ENCODE data around the gene CKAP5. TPM values are rescaled to one million over a fixed set of nuclear protein-coding genes. Genes with fewer than 3 reads are reported as not detected.

Gene CKAP5
- total RNA-seq, 4 donors from 2014 or later, result 29.3 to 36.2 (median 31.3) TPM

GRCh38 chr11:46725338-46726205, 120.5 kb downstream of the CKAP5 start:
- intact Hi-C loops (cut with DNase I; ENCODE audit: low total_unique reads), result no loop called here
- 88 to 91% methylated on average over 16 to 19 of the region's 19 CpGs for WGBS, 2 donors
- DNase-seq (ENCODE audit: low spot score in 2 of 2), result no peak
- H3K4me3 ChIP-seq (ENCODE audit: low read depth, poor library complexity, severe bottlenecking), result no peak overlapping the region
- TF ChIP-seq CTCF (IDR thresholded peaks at IDR 0.05) (no peak), POLR2A (IDR thresholded peaks at IDR 0.05) (no peak)

GRCh38 chr11:46724088-46724487, 122.0 kb downstream of the CKAP5 start:
- 59 to 68% methylated on average over 8 of the region's 8 CpGs for WGBS, 2 donors
- intact Hi-C loops (cut with DNase I; ENCODE audit: low total_unique reads), result no loop called here
- no peak for TF ChIP-seq CTCF (IDR thresholded peaks at IDR 0.05)
- no peak for TF ChIP-seq POLR2A (IDR thresholded peaks at IDR 0.05)
- DNase-seq (ENCODE audit: low spot score in 2 of 2), result no peak
- no peak overlapping the region for H3K4me3 ChIP-seq (ENCODE audit: low read depth, poor library complexity, severe bottlenecking)

- intact Hi-C loops (cut with DNase I; ENCODE audit: low total_unique reads), result no loop called here
- TF ChIP-seq POLR2A (IDR thresholded peaks at IDR 0.05) (no peak), CTCF (IDR thresholded peaks at IDR 0.05) (no peak)
- DNase-seq (ENCODE audit: low spot score in 2 of 2), result no peak
- H3K4me3 ChIP-seq (ENCODE audit: low read depth, poor library complexity, severe bottlenecking), result no peak overlapping the region
- WGBS, 2 donors, result 86 to 94% methylated on average over 6 to 8 of the region's 8 CpGs
These were observed 122.8 kb downstream of the CKAP5 start for GRCh38 chr11:46723359-46723680.

- no peak overlapping the region for H3K4me3 ChIP-seq (ENCODE audit: low read depth, poor library complexity, severe bottlenecking)
- no peak for DNase-seq (ENCODE audit: low spot score in 2 of 2)
- 94 to 95% methylated on average over 11 of the region's 11 CpGs for WGBS, 2 donors
- TF ChIP-seq POLR2A (IDR thresholded peaks at IDR 0.05) (no peak), CTCF (IDR thresholded peaks at IDR 0.05) (no peak)
- intact Hi-C loops (cut with DNase I; ENCODE audit: low total_unique reads), result no loop called here
These were observed 123.3 kb downstream of the CKAP5 start for GRCh38 chr11:46722566-46723358.

- H3K4me3 ChIP-seq (ENCODE audit: low read depth, poor library complexity, severe bottlenecking), result no peak overlapping the region
- WGBS, 2 donors, result 82 to 86% methylated on average over 6 of the region's 6 CpGs
- intact Hi-C loops (cut with DNase I; ENCODE audit: low total_unique reads), result no loop called here
- no peak for DNase-seq (ENCODE audit: low spot score in 2 of 2)
- TF ChIP-seq POLR2A (IDR thresholded peaks at IDR 0.05) (no peak), CTCF (IDR thresholded peaks at IDR 0.05) (no peak)
These were observed 124.8 kb downstream of the CKAP5 start for GRCh38 chr11:46721286-46721685.

All from lower leg skin (tissue), 4 donors.